OCI-LY3 (cell line): ENCODE data around the gene SFRP2.
A peak's percentile ranks its signal among the peaks of the same experiment; 100 is the strongest.

ENCODE experiments used
- H2AFZ ChIP-seq: fragments of 200-600, 300-600 bp; shearing (Covaris generic); 2 replicates; pipeline ENCODE4 v1.6.0; 2014; ENCODE audit warnings: antibody characterized with exemption, low read depth, low read length
- H3K27ac ChIP-seq: fragments of 200-600, 300-600 bp; sonication (generic); 2 replicates; pipeline ENCODE4 v1.5.1; 2014; ENCODE audit warnings: mild to moderate bottlenecking, low read length, moderate library complexity, mixed read lengths
- H3K27me3 ChIP-seq: fragments of 200-600, 300-600 bp; sonication (generic); 2 replicates; pipeline ENCODE4 v1.6.1; 2014; ENCODE audit warnings: low read depth, low read length, mixed read lengths
- H3K36me3 ChIP-seq: fragments of 200-600, 300-600 bp; sonication (generic); replicated peaks from 2 replicates; pipeline ENCODE3; 2014; ENCODE audit warnings: low read depth, low read length, mixed read lengths
- H3K4me1 ChIP-seq: fragments of 300-600, 200-600 bp; sonication (generic); 2 replicates; pipeline ENCODE4 v1.6.1; 2014; ENCODE audit warnings: low read length, mixed read lengths
- H3K4me2 ChIP-seq: fragments of 200-600, 300-600 bp; sonication (generic); 2 replicates; pipeline ENCODE4 v1.6.1; 2014; ENCODE audit warnings: low read length, mixed read lengths
- H3K4me3 ChIP-seq: fragments of 300-600, 200-600 bp; sonication (generic); 2 replicates; pipeline ENCODE4 v1.5.1; 2014; ENCODE audit warnings: antibody characterized with exemption, mild to moderate bottlenecking, low read length, moderate library complexity
- H3K79me2 ChIP-seq: fragments of 300-600, 200-600 bp; shearing (Covaris generic); 2 replicates; pipeline ENCODE4 v1.6.1; 2014; ENCODE audit warnings: mild to moderate bottlenecking, low read length, mixed read lengths
- H3K9ac ChIP-seq: fragments of 300-600, 200-600 bp; shearing (Covaris generic); 2 replicates; pipeline ENCODE4 v1.6.0; 2014; ENCODE audit warnings: mild to moderate bottlenecking, low read length, moderate library complexity
- H3K9me3 ChIP-seq: fragments of 200-600, 300-600 bp; shearing (Covaris generic); 2 replicates; pipeline ENCODE4 v1.6.1; 2014; ENCODE audit warnings: low read length, mixed read lengths; ENCODE audit not compliant: insufficient read depth
- H4K20me1 ChIP-seq: fragments of 200-600, 300-600 bp; sonication (generic); 2 replicates; pipeline ENCODE4 v1.6.1; 2016; ENCODE audit warnings: low read length, mixed read lengths; ENCODE audit not compliant: insufficient read depth
- CTCF ChIP-seq: fragments of 200-600, 300-600 bp; sonication (generic); IDR thresholded peaks from 2 replicates; pipeline ENCODE4 v1.5.1; 2014; ENCODE audit warnings: antibody characterized with exemption, low read length, low read depth
- EZH2phosphoT487 ChIP-seq: fragments of 200-600 bp; shearing (Covaris generic); IDR thresholded peaks from 2 replicates; pipeline ENCODE4 v1.6.1; 2018; ENCODE audit warnings: antibody characterized with exemption, mixed run types, low read depth

SFRP2 gene

DNA sequence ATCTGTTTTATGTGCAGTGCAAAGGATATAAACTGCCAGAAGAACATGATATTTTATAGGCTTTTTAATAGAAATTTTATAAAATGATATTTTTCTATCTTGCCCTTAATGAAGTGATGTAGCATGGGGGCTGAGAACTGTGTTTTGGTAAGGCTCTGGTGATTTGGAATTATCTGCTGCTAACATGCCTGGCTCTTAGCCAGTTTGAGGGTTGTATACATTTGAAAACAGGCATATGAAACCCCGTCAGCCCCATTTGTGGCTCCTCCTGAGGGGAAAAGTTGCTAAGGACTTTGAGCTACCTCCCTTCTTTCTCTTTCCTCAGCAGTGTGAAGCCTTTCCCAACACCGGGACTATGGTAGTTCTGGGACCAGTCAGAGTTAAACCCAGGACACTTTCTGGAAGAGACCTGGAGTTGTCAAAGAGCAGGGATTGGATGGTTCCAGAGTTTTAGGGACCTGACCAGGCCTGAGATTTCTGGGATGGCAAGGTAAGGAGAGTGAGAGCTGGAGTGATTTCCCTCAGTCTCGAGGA is 4.7 kb downstream of the SFRP2 start:
- no peak overlapping the region for H3K4me2 ChIP-seq
- no peaks in the 10 kb centered on the region for H4K20me1 ChIP-seq
- no peak overlapping the region for H3K9ac ChIP-seq
- H3K4me3 ChIP-seq: no peak overlapping the region
- no peak for TF ChIP-seq EZH2phosphoT487
- TF ChIP-seq CTCF: no peak
- H3K27me3 ChIP-seq: 0 out of 2 replicates have a peak, but pooled peaks cover 5% of the 10 kb centered on the region
- H3K79me2 ChIP-seq: no peaks in the 10 kb centered on the region
- no peak overlapping the region for H3K27ac ChIP-seq
- H3K36me3 ChIP-seq: no peaks in the 10 kb centered on the region
- H3K9me3 ChIP-seq: no peaks in the 10 kb centered on the region
- peaks cover 18% of the 10 kb centered on the region for H3K4me1 ChIP-seq
- no peak overlapping the region for H2AFZ ChIP-seq

- H2AFZ ChIP-seq: no peak overlapping the region
- H3K9me3 ChIP-seq: no peaks in the 10 kb centered on the region
- H3K27ac ChIP-seq: no peak overlapping the region
- no peak overlapping the region for H3K9ac ChIP-seq
- H3K4me2 ChIP-seq: no peak overlapping the region
- H3K4me1 ChIP-seq: peaks cover 18% of the 10 kb centered on the region
- H4K20me1 ChIP-seq: no peaks in the 10 kb centered on the region
- TF ChIP-seq CTCF (no peak), EZH2phosphoT487 (no peak)
- 0 out of 2 replicates have a peak, but pooled peaks cover 5% of the 10 kb centered on the region for H3K27me3 ChIP-seq
- no peak overlapping the region for H3K4me3 ChIP-seq
- no peaks in the 10 kb centered on the region for H3K79me2 ChIP-seq
- no peaks in the 10 kb centered on the region for H3K36me3 ChIP-seq
Measured at GRCh38 chr4:153782581-153782980, 6.3 kb downstream of the SFRP2 start.

- H3K4me2 ChIP-seq: no peak overlapping the region
- H3K9ac ChIP-seq: no peak overlapping the region
- H3K79me2 ChIP-seq: no peaks in the 10 kb centered on the region
- no peak overlapping the region for H2AFZ ChIP-seq
- no peaks in the 10 kb centered on the region for H4K20me1 ChIP-seq
- no peaks in the 10 kb centered on the region for H3K36me3 ChIP-seq
- peaks cover 18% of the 10 kb centered on the region for H3K4me1 ChIP-seq
- H3K27ac ChIP-seq: no peak overlapping the region
- TF ChIP-seq EZH2phosphoT487 (no peak), CTCF (no peak; the same call in 1 of the 2 replicates)
- H3K4me3 ChIP-seq: no peak overlapping the region
- 0 out of 2 replicates have a peak, but pooled peaks cover 5% of the 10 kb centered on the region for H3K27me3 ChIP-seq
- H3K9me3 ChIP-seq: no peaks in the 10 kb centered on the region
Measured at GRCh38 chr4:153781717-153782416, 7.0 kb downstream of the SFRP2 start.

DNA sequence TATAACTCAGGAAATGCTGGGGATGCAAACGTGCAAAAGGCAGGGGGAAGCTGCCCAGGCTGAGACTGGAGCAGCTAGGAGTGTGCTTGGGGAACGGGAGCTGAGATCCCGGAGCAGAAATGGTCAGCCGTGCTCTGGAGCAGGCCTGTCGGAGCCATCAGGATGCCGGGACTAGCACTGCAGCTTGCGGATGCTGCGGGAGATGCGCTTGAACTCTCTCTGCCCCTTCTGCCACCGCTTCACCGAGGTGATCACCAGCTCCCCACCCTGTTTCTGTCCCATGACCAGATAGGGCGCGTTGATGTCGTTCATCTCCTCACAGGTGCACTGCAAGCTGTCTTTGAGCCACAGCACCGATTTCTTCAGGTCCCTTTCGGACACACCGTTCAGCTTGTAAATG is 7.6 kb downstream of the SFRP2 start:
- H3K79me2 ChIP-seq: no peaks in the 10 kb centered on the region
- H3K36me3 ChIP-seq: no peaks in the 10 kb centered on the region
- no peak overlapping the region for H3K4me3 ChIP-seq
- H3K4me2 ChIP-seq: peak overlapping the region; percentile 31; the same call in 1 of the 2 replicates
- no peaks in the 10 kb centered on the region for H3K9me3 ChIP-seq
- H3K9ac ChIP-seq: no peak overlapping the region
- H3K4me1 ChIP-seq: peaks cover 18% of the 10 kb centered on the region
- no peak overlapping the region for H3K27ac ChIP-seq
- no peaks in the 10 kb centered on the region for H4K20me1 ChIP-seq
- H3K27me3 ChIP-seq: 0 out of 2 replicates have a peak, but pooled peaks cover 5% of the 10 kb centered on the region
- H2AFZ ChIP-seq: no peak overlapping the region
- no peak for TF ChIP-seq CTCF
- no peak for TF ChIP-seq EZH2phosphoT487
